B cell (primary cell): ENCODE measurements around the gene RAI1. TPM values are rescaled to one million over a fixed set of nuclear protein-coding genes. Genes with fewer than 3 reads are reported as not detected.
A peak's percentile ranks its signal among the peaks of the same experiment; 100 is the strongest.

Experiments
- ATAC-seq: fragments of 200-7000 bp; cut with Tn5 transposase; one replicate; pipeline ENCODE4 v1.10.0; 2021; ENCODE audit warnings: low read depth, mild to moderate bottlenecking, moderate number of reproducible peaks, moderate library complexity
- CTCF ChIA-PET: fragments of 350-600 bp; sonication (Branson Sonifier 250); formaldehyde crosslinking; loops from one replicate; lab custom pipeline; 2021; ENCODE audit warnings: antibody characterized with exemption, inconsistent platforms; lab: Charles Lee
- POLR2A ChIA-PET: fragments of 350-600 bp; sonication (Branson Sonifier 250); formaldehyde crosslinking; loops from one replicate; lab custom pipeline; 2021; ENCODE audit warnings: antibody characterized with exemption; lab: Charles Lee
- DNase-seq: peaks from one replicate; pipeline ENCODE4 v3.0.0; 2013
- H2AFZ ChIP-seq: 2 replicates; pipeline ENCODE4 v1.6.1; 2012; ENCODE audit warnings: mild to moderate bottlenecking, low read depth, low read length; ENCODE audit not compliant: insufficient read depth, poor library complexity, severe bottlenecking
- H3K27ac ChIP-seq, 2 donors: 1 replicate in 1 of 2; 2 replicates in 1 of 2; pipeline ENCODE4 v1.5.1; 2012 to 2013; ENCODE audit warnings: low read length in 2 of 2, mild to moderate bottlenecking in 2 of 2, moderate library complexity in 1 of 2
- H3K27me3 ChIP-seq, 4 experiments: fragments of 200-600 bp in 1 of 4; sonication (generic) in 1 of 4; replicated peaks in 1 of 4; 1 replicate in 2 of 4; 2 replicates in 2 of 4; pipeline versions ENCODE4 v1.6.1 to v1.7.0; 2013 to 2016; ENCODE audit warnings: low read length in 3 of 4, mild to moderate bottlenecking in 2 of 4, mixed read lengths in 1 of 4, moderate library complexity in 1 of 4; ENCODE audit not compliant: insufficient read depth in 4 of 4, control insufficient read depth in 3 of 4; ENCODE audit errors: control extremely low read depth in 1 of 4
- H3K36me3 ChIP-seq, 2 experiments: replicated peaks in 1 of 2; 1 replicate in 1 of 2; 2 replicates in 1 of 2; pipeline versions ENCODE4 v1.6.1 to v1.7.1; 2013; ENCODE audit warnings: low read length in 1 of 2; ENCODE audit not compliant: insufficient read depth in 2 of 2, control insufficient read depth in 1 of 2; ENCODE audit errors: control extremely low read depth in 1 of 2, extremely low read depth in 1 of 2
- H3K4me1 ChIP-seq, 2 donors: fragments of 200-600 bp in 1 of 2; sonication (generic) in 1 of 2; 1 replicate in 1 of 2; 2 replicates in 1 of 2; pipeline versions ENCODE4 v1.5.1 to v1.6.1; 2013 to 2017; ENCODE audit warnings: low read length in 2 of 2; ENCODE audit not compliant: control insufficient read depth in 2 of 2, insufficient read depth in 2 of 2
- H3K4me2 ChIP-seq: replicated peaks from 2 replicates; pipeline ENCODE3; 2012; ENCODE audit warnings: mild to moderate bottlenecking, low read depth, low read length; ENCODE audit not compliant: poor library complexity, severe bottlenecking
- H3K4me3 ChIP-seq, 5 experiments: fragments of 200-600 bp in 1 of 5; sonication (generic) in 1 of 5; 1 replicate in 3 of 5; 2 replicates in 2 of 5; pipeline versions ENCODE4 v1.5.1 to v1.7.0; 2011 to 2016; ENCODE audit warnings: low read length in 4 of 5, mild to moderate bottlenecking in 4 of 5, low read depth in 2 of 5, control low read depth in 1 of 5, moderate library complexity in 1 of 5; ENCODE audit not compliant: insufficient read depth in 1 of 5; ENCODE audit errors: control extremely low read depth in 1 of 5, extremely low read depth in 1 of 5
- H3K79me2 ChIP-seq: fragments of 200-600 bp; sonication (generic); one replicate; pipeline ENCODE4 v1.6.0; 2016; ENCODE audit warnings: low read length; ENCODE audit not compliant: control insufficient read depth, insufficient read depth
- H3K9ac ChIP-seq: fragments of 200-600 bp; sonication (generic); 2 replicates; pipeline ENCODE4 v1.6.1; 2017; ENCODE audit warnings: mild to moderate bottlenecking, low read length, moderate library complexity
- H3K9me3 ChIP-seq, 3 donors: one replicate each; pipeline versions ENCODE4 v1.6.1 to v1.7.1; 2013; ENCODE audit warnings: low read length in 2 of 3; ENCODE audit not compliant: control insufficient read depth in 2 of 3, insufficient read depth in 1 of 3; ENCODE audit errors: control extremely low read depth in 1 of 3
- H4K20me1 ChIP-seq: 2 replicates; pipeline ENCODE4 v1.6.0; 2012; ENCODE audit warnings: mild to moderate bottlenecking, low read length; ENCODE audit not compliant: insufficient read depth, control insufficient read depth, poor library complexity, severe bottlenecking
- H3K27ac Mint-ChIP-seq: one replicate; pipeline ENCODE4 v1.8.0; 2021; ENCODE audit warnings: mixed read lengths
- H3K27me3 Mint-ChIP-seq: one replicate; pipeline ENCODE4 v1.8.0; 2021; ENCODE audit warnings: mixed read lengths
- H3K4me1 Mint-ChIP-seq: one replicate; pipeline ENCODE4 v1.8.0; 2021; ENCODE audit warnings: mixed read lengths
- H3K4me3 Mint-ChIP-seq: one replicate; pipeline ENCODE4 v1.8.0; 2021; ENCODE audit warnings: mixed read lengths
- H3K9me3 Mint-ChIP-seq: one replicate; pipeline ENCODE4 v1.8.0; 2022; ENCODE audit warnings: mixed read lengths; ENCODE audit not compliant: insufficient read depth
- EZH2 ChIP-seq: IDR thresholded peaks from 2 replicates; pipeline ENCODE4 v1.6.1; 2012; ENCODE audit warnings: borderline replicate concordance, low read depth, mild to moderate bottlenecking, moderate library complexity, low read length; ENCODE audit not compliant: insufficient read depth, poor library complexity, severe bottlenecking
- WGBS: methylation state at CpG from one replicate; pipeline ENCODE4 v1.1.5; 2013; ENCODE audit warnings: missing lambda C conversion rate; ENCODE audit not compliant: insufficient coverage; 5-methylcytosine and 5-hydroxymethylcytosine counted together
- intact Hi-C: fragments of 100-400 bp; cut with micrococcal nuclease; formaldehyde crosslinking; loops from one replicate; pipeline ENCODE4 v1.10.0; 2022
- polyA plus RNA-seq: library from polyadenylated mRNA; depleted of rRNA; stranded (reverse); fragments of >200 nt; gene quantifications from 2 replicates; pipeline ENCODE4 v1.2.3, GENCODE V29; 2012
- total RNA-seq, 2 donors: library from RNA; stranded (reverse); fragments of 120-200 nt in 1 of 2; gene quantifications; 1 replicate in 1 of 2; 2 replicates in 1 of 2; pipeline versions ENCODE4 v1.2.3 to v1.2.4, GENCODE V29; 2013 to 2022
- TF ChIP-seq, protein P1 (sequence below): fragments of 200-600 bp; IDR thresholded peaks from one replicate; pipeline ENCODE4 v1.8.0; 2022; ENCODE audit warnings: antibody characterized with exemption, mild to moderate bottlenecking

Gene RAI1
- total and polyA plus RNA-seq, 2 donors (not counting 1 experiment from before 2014, with no cell fraction given): 4.7 to 34.0 TPM

- no peaks in the 10 kb centered on the region for H3K9me3 ChIP-seq
- DNase-seq (no peak), ATAC-seq (no peak)
- intact Hi-C loops: no loop called here
- H3K27me3 ChIP-seq: no peaks in the 10 kb centered on the region
- peak overlapping the region; percentile 53 for H3K27ac Mint-ChIP-seq
- H3K4me3 ChIP-seq: no peak overlapping the region
- H3K27ac ChIP-seq: no peak overlapping the region
- peaks cover 0 to 5% of the 10 kb centered on the region in 2 experiments for H3K36me3 ChIP-seq
- H3K9ac ChIP-seq: no peak overlapping the region
- no peak for TF ChIP-seq EZH2
- TF ChIP-seq, protein P1, sequence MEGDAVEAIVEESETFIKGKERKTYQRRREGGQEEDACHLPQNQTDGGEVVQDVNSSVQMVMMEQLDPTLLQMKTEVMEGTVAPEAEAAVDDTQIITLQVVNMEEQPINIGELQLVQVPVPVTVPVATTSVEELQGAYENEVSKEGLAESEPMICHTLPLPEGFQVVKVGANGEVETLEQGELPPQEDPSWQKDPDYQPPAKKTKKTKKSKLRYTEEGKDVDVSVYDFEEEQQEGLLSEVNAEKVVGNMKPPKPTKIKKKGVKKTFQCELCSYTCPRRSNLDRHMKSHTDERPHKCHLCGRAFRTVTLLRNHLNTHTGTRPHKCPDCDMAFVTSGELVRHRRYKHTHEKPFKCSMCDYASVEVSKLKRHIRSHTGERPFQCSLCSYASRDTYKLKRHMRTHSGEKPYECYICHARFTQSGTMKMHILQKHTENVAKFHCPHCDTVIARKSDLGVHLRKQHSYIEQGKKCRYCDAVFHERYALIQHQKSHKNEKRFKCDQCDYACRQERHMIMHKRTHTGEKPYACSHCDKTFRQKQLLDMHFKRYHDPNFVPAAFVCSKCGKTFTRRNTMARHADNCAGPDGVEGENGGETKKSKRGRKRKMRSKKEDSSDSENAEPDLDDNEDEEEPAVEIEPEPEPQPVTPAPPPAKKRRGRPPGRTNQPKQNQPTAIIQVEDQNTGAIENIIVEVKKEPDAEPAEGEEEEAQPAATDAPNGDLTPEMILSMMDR: no peak
- ChIA-PET CTCF (interaction anchor here (1.2 to 3.1 kb wide), 3 partner anchors 11 to 33 kb away, joined by 3 to 13 read pairs (median 5); partner anchors contain the start of gene SREBF1), POLR2A (interaction anchor here (0.7 to 1.0 kb wide), 2 partner anchors 11 to 76 kb away, joined by 3 to 5 read pairs; no protein-coding TSS in a partner anchor)
- H3K9me3 Mint-ChIP-seq: no peaks in the 10 kb centered on the region
- H3K4me1 ChIP-seq: peaks cover 28 to 38% of the 10 kb centered on the region in 2 donors
- H3K27me3 Mint-ChIP-seq: no peaks in the 10 kb centered on the region
- WGBS: 73% methylated on average over 11 of the region's 14 CpGs
- peak overlapping the region; percentile 86 for H3K4me3 Mint-ChIP-seq
- H3K79me2 ChIP-seq: peaks cover 50% of the 10 kb centered on the region
- peak overlapping the region; percentile 96 for H3K4me2 ChIP-seq
- H2AFZ ChIP-seq: no peak overlapping the region
- peaks cover 87% of the 10 kb centered on the region for H4K20me1 ChIP-seq
- peaks cover 44% of the 10 kb centered on the region for H3K4me1 Mint-ChIP-seq
These were observed 143.7 kb downstream of the RAI1 start for GRCh38 chr17:17824783-17825614.

DNA sequence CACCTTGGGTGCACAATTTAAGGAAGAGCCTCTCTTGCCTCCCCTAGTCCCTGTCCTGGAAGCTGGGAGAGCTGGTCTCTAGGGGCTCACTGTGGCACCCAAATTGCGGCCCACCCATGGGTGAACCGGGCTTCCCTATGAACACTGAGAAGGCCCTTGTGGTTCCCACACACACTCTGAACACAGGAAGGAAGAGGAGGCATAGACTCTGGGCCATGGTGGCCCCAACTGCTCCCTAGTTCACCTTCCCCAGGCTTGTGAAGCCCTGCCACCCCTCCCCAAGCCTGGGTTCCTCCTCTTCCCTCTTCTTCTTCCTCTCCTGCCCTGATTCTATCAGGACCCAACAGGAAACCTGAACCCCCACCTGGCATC is 145.1 kb downstream of the RAI1 start:
- Histone ChIP-seq H2AFZ (no peak overlapping the region), H3K9ac (no peak overlapping the region), H3K79me2 (peaks cover 50% of the 10 kb centered on the region), H4K20me1 (peaks cover 87% of the 10 kb centered on the region), H3K9me3 (no peaks in the 10 kb centered on the region), H3K4me1 (peaks cover 28 to 38% of the 10 kb centered on the region in 2 donors), H3K27me3 (no peaks in the 10 kb centered on the region), H3K4me2 (no peak overlapping the region), H3K36me3 (peaks cover 0 to 4% of the 10 kb centered on the region in 2 experiments), H3K4me3 (no peak overlapping the region), H3K27ac (no peak overlapping the region)
- POLR2A ChIA-PET: interaction anchor here (1.0 to 1.2 kb wide), 2 partner anchors 10 kb away, joined by 3 read pairs; partner anchors contain the start of gene SREBF1
- Mint-ChIP-seq H3K27me3 (no peaks in the 10 kb centered on the region), H3K4me3 (no peak overlapping the region), H3K4me1 (peaks cover 41% of the 10 kb centered on the region), H3K9me3 (no peaks in the 10 kb centered on the region), H3K27ac (no peak overlapping the region)
- DNase-seq: no peak
- CTCF ChIA-PET: interaction anchor here (1.4 to 3.1 kb wide), 2 partner anchors 10 to 14 kb away, joined by 5 to 13 read pairs; partner anchors contain the start of gene SREBF1
- intact Hi-C loops: no loop called here
- WGBS: 17% methylated on average over 2 of the region's 2 CpGs
- TF ChIP-seq, protein P1: no peak
- TF ChIP-seq EZH2: no peak
- ATAC-seq: no peak
